ENCODE results near the gene GALNT10. TPM values are rescaled to one million over a fixed set of nuclear protein-coding genes. Genes with fewer than 3 reads are reported as not detected.

GALNT10 gene
- total and polyA plus RNA-seq, 2 of the 8 experiments (the other 6 are each of a cell fraction or from before 2014, with no cell fraction given) = 4.6 to 15.5 TPM

DNA sequence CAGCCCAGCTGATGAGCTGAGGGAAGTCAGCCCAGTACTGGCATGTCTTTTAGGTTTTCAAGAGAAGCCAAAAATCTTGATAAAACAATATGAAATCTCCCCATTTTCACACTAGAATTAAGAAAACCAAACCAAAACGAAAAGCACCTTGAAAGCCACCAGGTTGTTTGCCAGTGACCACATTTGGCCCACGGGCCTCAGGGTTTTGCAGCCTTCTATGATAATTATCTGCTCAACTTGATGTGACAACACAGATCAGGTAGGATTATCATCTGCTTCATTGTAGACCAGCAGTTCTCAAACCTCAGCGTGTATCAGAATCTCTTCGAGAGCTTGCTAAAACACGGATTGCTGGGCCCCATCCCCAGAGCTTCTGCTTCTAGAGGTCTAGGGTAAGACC is 101.4 kb downstream of the GALNT10 start:
- H2BK20ac ChIP-seq (ENCODE audit: low read length) = no peak overlapping the region
- H3K14ac ChIP-seq (ENCODE audit: insufficient read length) = no peak overlapping the region
- H4K8ac ChIP-seq (ENCODE audit: extremely low read depth, insufficient read depth, low read length) = no peak overlapping the region
- no peak for DNase-seq (ENCODE audit: low read depth in 1 of 2, low spot score in 2 of 2)
- H2AK5ac ChIP-seq (ENCODE audit: low read depth, low read length) = no peak overlapping the region
- no peak overlapping the region for H3K23ac ChIP-seq (ENCODE audit: insufficient read length)
- H4K20me1 ChIP-seq (replicated peaks in 1 of 2; ENCODE audit: control insufficient read depth in 1 of 2, insufficient read depth in 2 of 2, low read length in 2 of 2) = no peaks in the 10 kb centered on the region
- peaks cover 3 to 8% (median 7%) of the 10 kb centered on the region in 4 experiments; a peak in 6 of 7 replicates for H3K4me1 ChIP-seq (replicated peaks in 1 of 4; ENCODE audit: control insufficient read depth in 3 of 4, insufficient read depth in 4 of 4, low read length in 3 of 4)
- no peak overlapping the region for H4K5ac ChIP-seq (ENCODE audit: insufficient read length, low read depth, low read length)
- no peaks in the 10 kb centered on the region for H3K9me3 ChIP-seq (ENCODE audit: insufficient read depth in 2 of 2, low read depth in 1 of 2, low read length in 1 of 2)
- H3K9ac ChIP-seq (replicated peaks in 1 of 4; ENCODE audit: extremely low read depth in 1 of 4, low read depth in 3 of 4, low read length in 3 of 4) = no peak overlapping the region
- no peak overlapping the region for H2BK15ac ChIP-seq (ENCODE audit: low read length)
- H2AFZ ChIP-seq (ENCODE audit: low read length) = no peak overlapping the region
- WGBS, 2 experiments (ENCODE audit: extremely low coverage in 1 of 2, insufficient coverage in 1 of 2, insufficient read length in 1 of 2, insufficient replicate concordance in 2 of 2, low coverage in 1 of 2, low lambda C conversion rate in 2 of 2, missing lambda C conversion rate in 1 of 2) = 88% methylated on average over 5 of the region's 5 CpGs; no CpG with 5 or more reads in 1 of the 2 experiments
- no peak for FAIRE-seq
- CTCF ChIA-PET (ENCODE audit: partially characterized antibody) = interaction anchor here (1.7 kb wide), 1 partner anchor 27 kb away, joined by 5 read pairs; no protein-coding TSS in a partner anchor
- H3K56ac ChIP-seq (replicated peaks; ENCODE audit: insufficient read length, low read depth, low read length) = no peak overlapping the region
- H3K23me2 ChIP-seq (ENCODE audit: low read depth, low read length) = no peaks in the 10 kb centered on the region
- H3K36me3 ChIP-seq (ENCODE audit: control insufficient read depth in 2 of 4, insufficient read depth in 4 of 4, low read length in 3 of 4) = no peaks in the 10 kb centered on the region
- no peak overlapping the region for H3K4me3 ChIP-seq (ENCODE audit: extremely low read depth in 1 of 4, insufficient read depth in 2 of 4, low read depth in 3 of 4, low read length in 4 of 4)
- H3K79me2 ChIP-seq (ENCODE audit: control insufficient read depth in 1 of 2, insufficient read depth in 2 of 2, low read length in 2 of 2) = no peaks in the 10 kb centered on the region
- no peak overlapping the region for H2BK5ac ChIP-seq (ENCODE audit: low read depth, low read length)
- H2BK120ac ChIP-seq (replicated peaks; ENCODE audit: low read depth, low read length) = no peak overlapping the region
- no peak overlapping the region for H3K18ac ChIP-seq (ENCODE audit: extremely low read depth, low read length)
- H3K27ac ChIP-seq (ENCODE audit: low read depth, low read length) = no peak overlapping the region
- no peak overlapping the region for H4K91ac ChIP-seq (replicated peaks; ENCODE audit: insufficient read length, low read length)
- no peak overlapping the region for H3K4me2 ChIP-seq (ENCODE audit: insufficient read depth in 1 of 2, low read depth in 2 of 2, low read length in 2 of 2)
- POLR2A ChIA-PET (ENCODE audit: partially characterized antibody) = no interaction called here
- H3K27me3 ChIP-seq (replicated peaks in 1 of 4; ENCODE audit: control insufficient read depth in 3 of 4, extremely low read depth in 1 of 4, insufficient read depth in 3 of 4, low read length in 3 of 4) = no peaks in the 10 kb centered on the region
- H3K79me1 ChIP-seq (ENCODE audit: low read depth, low read length) = no peaks in the 10 kb centered on the region
- no peak overlapping the region for H3K4ac ChIP-seq (replicated peaks; ENCODE audit: insufficient read length, low read depth, low read length)
- no peak for TF ChIP-seq POU5F1 (IDR thresholded peaks at IDR 0.05; ENCODE audit: low read depth, low read length)
- TF ChIP-seq TEAD4 (IDR thresholded peaks at IDR 0.05; ENCODE audit: low read depth, low read length) = no peak
- no peak for TF ChIP-seq NRF1 (IDR thresholded peaks at IDR 0.05; ENCODE audit: low read depth, low read length)
- no peak for TF ChIP-seq HDAC2 (IDR thresholded peaks at IDR 0.05; ENCODE audit: borderline replicate concordance in 1 of 2, low read depth in 2 of 2, low read length in 2 of 2)
- TF ChIP-seq SP1 (IDR thresholded peaks at IDR 0.05; ENCODE audit: low read depth, low read length) = no peak
- H2BK12ac ChIP-seq (ENCODE audit: low read depth, low read length) = no peak overlapping the region
